Measurements from ENCODE around the gene UTS2B.

UTS2B gene

GRCh38 chr3:191296041-191296541 is 34.2 kb downstream of the UTS2B start:
- Histone ChIP-seq H3K4me1 (ENCODE audit: control insufficient read depth, insufficient read depth, low read length) (no peaks in the 10 kb centered on the region), H3K36me3 (ENCODE audit: control insufficient read depth in 2 of 2, insufficient read depth in 1 of 2, low read length in 2 of 2) (no peaks in the 10 kb centered on the region), H3K9me3 (ENCODE audit: control insufficient read depth, insufficient read depth, low read depth, low read length) (no peaks in the 10 kb centered on the region), H3K27ac (ENCODE audit: extremely low read depth, low read depth, low read length) (no peak overlapping the region), H3K4me3 (ENCODE audit: low read depth, low read length) (no peak overlapping the region)
- no peak for TF ChIP-seq ZNF513 (tag by site-specific recombination; IDR thresholded peaks at IDR 0.05)
- no peak for TF ChIP-seq ZNF404 (tag by site-specific recombination; IDR thresholded peaks at IDR 0.05)
- TF ChIP-seq ZNF660 (tag by site-specific recombination; IDR thresholded peaks at IDR 0.05), result no peak
- TF ChIP-seq ZNF792 (tag by site-specific recombination; IDR thresholded peaks at IDR 0.05), result no peak
- peak; percentile 47 for TF ChIP-seq ZSCAN4 (tag by site-specific recombination; IDR thresholded peaks at IDR 0.05)
- no peak for TF ChIP-seq HOXA7 (CRISPR knock-in tag; IDR thresholded peaks at IDR 0.05; ENCODE audit: borderline replicate concordance)
- 0 out of 2 replicates have a peak, but pooled peaks have one; percentile 21 for TF ChIP-seq TRIM28 (IDR thresholded peaks at IDR 0.05; ENCODE audit: borderline replicate concordance, low read length)
- TF ChIP-seq SETDB1 (IDR thresholded peaks at IDR 0.05; ENCODE audit: insufficient read length, low read length), result no peak
- ChIA-PET CTCF (no interaction called here), POLR2A (no interaction called here)

- H3K9me3 ChIP-seq (ENCODE audit: control insufficient read depth, insufficient read depth, low read depth, low read length), result no peaks in the 10 kb centered on the region
- POLR2A ChIA-PET, result no interaction called here
- CTCF ChIA-PET, result no interaction called here
Observed at GRCh38 chr3:191294291-191294690, 36.0 kb downstream of the UTS2B start.

GRCh38 chr3:191292243-191293015 is 37.9 kb downstream of the UTS2B start:
- POLR2A ChIA-PET, result no interaction called here
- Histone ChIP-seq H3K27ac (ENCODE audit: extremely low read depth, low read depth, low read length) (no peak overlapping the region), H3K36me3 (ENCODE audit: control insufficient read depth in 2 of 2, insufficient read depth in 1 of 2, low read length in 2 of 2) (no peaks in the 10 kb centered on the region), H3K9me3 (ENCODE audit: control insufficient read depth, insufficient read depth, low read depth, low read length) (no peaks in the 10 kb centered on the region), H3K4me1 (ENCODE audit: control insufficient read depth, insufficient read depth, low read length) (no peaks in the 10 kb centered on the region), H3K4me3 (ENCODE audit: low read depth, low read length) (no peak overlapping the region)
- CTCF ChIA-PET, result interaction anchor here (0.7 kb wide), 2 partner anchors 18 to 1663 kb away, joined by 3 read pairs; no protein-coding TSS in a partner anchor
- TF ChIP-seq BCL11A (tag by site-specific recombination; IDR thresholded peaks at IDR 0.05; ENCODE audit: low read depth), result no peak
- TF ChIP-seq ZNF664 (tag by site-specific recombination; IDR thresholded peaks at IDR 0.05), result no peak

More at GRCh38 chr3:191294291-191294690, 36.0 kb downstream of the UTS2B start:
- TF ChIP-seq HOXC10 (CRISPR knock-in tag; IDR thresholded peaks at IDR 0.05) (no peak), EGR2 (tag by site-specific recombination; IDR thresholded peaks at IDR 0.05; ENCODE audit: low read depth) (no peak), ZNF24 (tag by site-specific recombination; IDR thresholded peaks at IDR 0.05) (no peak)
- H3K4me3 ChIP-seq (ENCODE audit: low read depth, low read length), result no peak overlapping the region
- H3K36me3 ChIP-seq (ENCODE audit: control insufficient read depth in 2 of 2, insufficient read depth in 1 of 2, low read length in 2 of 2), result no peaks in the 10 kb centered on the region
- H3K27ac ChIP-seq (ENCODE audit: extremely low read depth, low read depth, low read length), result no peak overlapping the region
- H3K4me1 ChIP-seq (ENCODE audit: control insufficient read depth, insufficient read depth, low read length), result no peaks in the 10 kb centered on the region

GRCh38 chr3:191290311-191291025 is 39.9 kb downstream of the UTS2B start:
- TF ChIP-seq REPIN1 (tag by site-specific recombination; IDR thresholded peaks at IDR 0.05; ENCODE audit: low read depth) (no peak), ZNF311 (tag by site-specific recombination; IDR thresholded peaks at IDR 0.05; ENCODE audit: borderline replicate concordance) (no peak), MZF1 (tag by site-specific recombination; IDR thresholded peaks at IDR 0.05; ENCODE audit: borderline replicate concordance) (0 out of 2 replicates have a peak, but pooled peaks have one; percentile 22)
- no peaks in the 10 kb centered on the region for H3K36me3 ChIP-seq (ENCODE audit: control insufficient read depth in 2 of 2, insufficient read depth in 1 of 2, low read length in 2 of 2)
- no peak overlapping the region for H3K4me3 ChIP-seq (ENCODE audit: low read depth, low read length)
- ChIA-PET POLR2A (no interaction called here), CTCF (interaction anchor here (0.6 kb wide), 1 partner anchor 154 kb away, joined by 3 read pairs; no protein-coding TSS in a partner anchor)
- no peak overlapping the region for H3K27ac ChIP-seq (ENCODE audit: extremely low read depth, low read depth, low read length)
- H3K9me3 ChIP-seq (ENCODE audit: control insufficient read depth, insufficient read depth, low read depth, low read length), result no peaks in the 10 kb centered on the region
- no peaks in the 10 kb centered on the region for H3K4me1 ChIP-seq (ENCODE audit: control insufficient read depth, insufficient read depth, low read length)

Data from HEK293 (cell line).